Adrenal gland (tissue), 5 donors: ENCODE data around the gene GPR62.

ENCODE experiments used
- POLR2A ChIP-seq, 2 donors: fragments of 450-650 bp; IDR thresholded peaks; one replicate each; pipeline ENCODE4 v1.6.1; 2017; ENCODE audit warnings: antibody characterized with exemption in 2 of 2, mild to moderate bottlenecking in 2 of 2, moderate library complexity in 1 of 2
- TF ChIP-seq, protein P1 (sequence below), 6 experiments: fragments of 450-650 bp in 4 of 6; fragments of 200-600 bp in 2 of 6; sonication (generic) in 1 of 6; IDR thresholded peaks; 1 replicate in 5 of 6; 2 replicates in 1 of 6; pipeline versions ENCODE4 v1.5.1 to v1.8.0; 2016 to 2021; ENCODE audit warnings: antibody characterized with exemption in 6 of 6, mild to moderate bottlenecking in 2 of 6, moderate library complexity in 1 of 6
- donor health status: DM: no; HTN: no; CAD: no.

DNA sequence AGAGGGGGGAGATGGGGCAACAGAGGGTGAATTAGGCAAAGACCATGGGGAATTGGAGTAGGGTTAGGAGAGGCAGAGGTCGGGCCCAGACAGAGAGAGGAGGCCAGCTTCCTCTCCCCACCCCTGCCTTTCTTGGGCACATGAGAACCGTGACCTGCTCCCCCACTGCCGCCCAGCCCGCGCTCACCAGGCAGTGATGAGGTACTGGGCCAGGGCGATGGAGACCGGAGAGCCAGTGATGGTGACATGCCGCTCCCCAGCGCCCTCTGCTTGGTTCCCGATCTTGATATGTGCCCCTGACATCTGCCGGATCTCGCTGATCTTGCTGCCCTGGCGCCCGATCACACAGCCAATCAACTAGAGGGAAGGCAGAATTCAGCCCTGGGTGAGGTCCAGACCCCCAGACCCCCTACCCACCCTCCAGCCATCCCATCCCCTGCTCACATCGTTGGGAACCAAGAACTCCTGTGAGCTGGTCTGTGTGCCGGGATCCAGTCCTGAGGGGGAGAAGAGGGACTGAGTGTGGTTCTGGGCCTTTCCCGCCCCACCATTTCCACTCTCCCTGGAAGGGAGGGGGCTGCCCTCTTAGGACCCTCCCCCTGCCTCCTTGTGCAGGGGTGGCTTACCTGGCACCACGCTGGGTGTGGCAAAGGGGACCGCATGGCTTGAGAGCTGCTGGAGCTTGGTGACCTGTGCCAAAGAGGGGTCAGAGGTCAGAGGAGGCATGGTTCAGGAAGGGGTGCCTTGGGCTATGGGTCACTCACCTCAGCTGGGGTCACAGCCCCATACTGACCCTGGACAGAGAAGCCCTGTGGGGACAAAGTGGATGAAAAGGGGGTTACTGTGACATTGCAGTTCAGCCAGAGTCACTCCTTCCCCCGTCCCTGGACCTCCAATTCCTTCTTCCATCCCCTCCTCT lies 3.7 kb downstream of the GPR62 start:
- TF ChIP-seq, protein P1, sequence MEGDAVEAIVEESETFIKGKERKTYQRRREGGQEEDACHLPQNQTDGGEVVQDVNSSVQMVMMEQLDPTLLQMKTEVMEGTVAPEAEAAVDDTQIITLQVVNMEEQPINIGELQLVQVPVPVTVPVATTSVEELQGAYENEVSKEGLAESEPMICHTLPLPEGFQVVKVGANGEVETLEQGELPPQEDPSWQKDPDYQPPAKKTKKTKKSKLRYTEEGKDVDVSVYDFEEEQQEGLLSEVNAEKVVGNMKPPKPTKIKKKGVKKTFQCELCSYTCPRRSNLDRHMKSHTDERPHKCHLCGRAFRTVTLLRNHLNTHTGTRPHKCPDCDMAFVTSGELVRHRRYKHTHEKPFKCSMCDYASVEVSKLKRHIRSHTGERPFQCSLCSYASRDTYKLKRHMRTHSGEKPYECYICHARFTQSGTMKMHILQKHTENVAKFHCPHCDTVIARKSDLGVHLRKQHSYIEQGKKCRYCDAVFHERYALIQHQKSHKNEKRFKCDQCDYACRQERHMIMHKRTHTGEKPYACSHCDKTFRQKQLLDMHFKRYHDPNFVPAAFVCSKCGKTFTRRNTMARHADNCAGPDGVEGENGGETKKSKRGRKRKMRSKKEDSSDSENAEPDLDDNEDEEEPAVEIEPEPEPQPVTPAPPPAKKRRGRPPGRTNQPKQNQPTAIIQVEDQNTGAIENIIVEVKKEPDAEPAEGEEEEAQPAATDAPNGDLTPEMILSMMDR (IDR thresholded peaks at IDR 0.05): no peak
- TF ChIP-seq POLR2A (IDR thresholded peaks at IDR 0.05): no peak
